CD14-positive monocyte (primary cell): ENCODE data around the gene REEP2. TPM values are rescaled to one million over a fixed set of nuclear protein-coding genes. Genes with fewer than 3 reads are reported as not detected.
"Not testable (repeated sequence)": the region's sequence is repeated elsewhere in the genome, so short reads cannot be mapped to it uniquely, and the experiment has no call there.

Experiments used
- DNase-seq, 3 donors: peaks; one replicate each; pipeline ENCODE4 v3.0.0-alpha.2; 2011 to 2022
- H2AFZ ChIP-seq: 2 replicates; pipeline ENCODE4 v1.6.0; 2012; ENCODE audit warnings: mild to moderate bottlenecking, low read depth, low read length, inconsistent platforms; ENCODE audit not compliant: insufficient read depth, poor library complexity, severe bottlenecking
- H3K27ac ChIP-seq, 2 donors: 1 replicate in 1 of 2; 2 replicates in 1 of 2; pipeline ENCODE4 v1.5.1; 2012 to 2013; ENCODE audit warnings: low read length in 2 of 2, control low read depth in 1 of 2, inconsistent platforms in 1 of 2, low read depth in 1 of 2, mild to moderate bottlenecking in 1 of 2
- H3K27me3 ChIP-seq, 2 donors: one replicate each; pipeline versions ENCODE4 v1.6.0 to v1.6.1; 2011 to 2013; ENCODE audit warnings: low read length in 2 of 2; ENCODE audit not compliant: control insufficient read depth in 2 of 2, insufficient read depth in 2 of 2
- H3K36me3 ChIP-seq, 2 donors: replicated peaks in 1 of 2; 1 replicate in 1 of 2; 2 replicates in 1 of 2; pipeline versions ENCODE4 v1.5.1 to v1.6.1; 2012 to 2013; ENCODE audit warnings: low read length in 2 of 2, control low read depth in 1 of 2, inconsistent platforms in 1 of 2, mild to moderate bottlenecking in 1 of 2; ENCODE audit not compliant: insufficient read depth in 2 of 2, control insufficient read depth in 1 of 2
- H3K4me1 ChIP-seq, 2 donors: 1 replicate in 1 of 2; 2 replicates in 1 of 2; pipeline versions ENCODE4 v1.5.1 to v1.6.1; 2012 to 2013; ENCODE audit warnings: low read length in 2 of 2, control low read depth in 1 of 2, inconsistent platforms in 1 of 2, mild to moderate bottlenecking in 1 of 2, moderate library complexity in 1 of 2; ENCODE audit not compliant: insufficient read depth in 2 of 2, control insufficient read depth in 1 of 2
- H3K4me2 ChIP-seq: replicated peaks from 2 replicates; pipeline ENCODE3; 2012; ENCODE audit warnings: low read length, moderate library complexity, mild to moderate bottlenecking; ENCODE audit not compliant: poor library complexity, severe bottlenecking; ENCODE audit errors: extremely low read depth
- H3K4me3 ChIP-seq, 3 experiments: fragments of 200-600 bp in 1 of 3; sonication (generic) in 1 of 3; replicated peaks in 1 of 3; 1 replicate in 2 of 3; 2 replicates in 1 of 3; pipeline ENCODE4 v1.5.1; 2011 to 2013; ENCODE audit warnings: low read length in 3 of 3, mild to moderate bottlenecking in 3 of 3, control low read depth in 2 of 3, low read depth in 2 of 3, inconsistent platforms in 1 of 3, moderate library complexity in 1 of 3
- H3K79me2 ChIP-seq: 2 replicates; pipeline ENCODE4 v1.6.0; 2012; ENCODE audit warnings: mild to moderate bottlenecking, control low read depth, inconsistent platforms, low read length, moderate library complexity; ENCODE audit not compliant: insufficient read depth
- H3K9ac ChIP-seq: 2 replicates; pipeline ENCODE4 v1.6.0; 2017; ENCODE audit warnings: low read length, mild to moderate bottlenecking; ENCODE audit not compliant: insufficient read depth, poor library complexity, severe bottlenecking
- H3K9me3 ChIP-seq, 2 donors: replicated peaks in 1 of 2; 1 replicate in 1 of 2; 2 replicates in 1 of 2; pipeline versions ENCODE4 v1.5.1 to v1.6.1; 2012 to 2013; ENCODE audit warnings: low read length in 2 of 2, control low read depth in 1 of 2; ENCODE audit not compliant: control insufficient read depth in 1 of 2, insufficient read depth in 1 of 2
- H4K20me1 ChIP-seq: 2 replicates; pipeline ENCODE4 v1.6.0; 2012; ENCODE audit warnings: mild to moderate bottlenecking, low read length, control low read depth, moderate library complexity; ENCODE audit not compliant: insufficient read depth
- H3K27ac Mint-ChIP-seq, 7 donors: one replicate each; pipeline ENCODE4 v1.8.0; 2020; ENCODE audit warnings: mild to moderate bottlenecking in 7 of 7, mixed read lengths in 7 of 7, moderate library complexity in 6 of 7, inconsistent platforms in 2 of 7
- H3K27me3 Mint-ChIP-seq, 3 donors: one replicate each; pipeline ENCODE4 v1.8.0; 2021 to 2022; ENCODE audit warnings: low read depth in 3 of 3, mild to moderate bottlenecking in 3 of 3, mixed read lengths in 3 of 3, moderate library complexity in 3 of 3, inconsistent platforms in 1 of 3
- H3K36me3 Mint-ChIP-seq, 2 donors: one replicate each; pipeline ENCODE4 v1.8.0; 2020; ENCODE audit warnings: mixed read lengths in 2 of 2, inconsistent platforms in 1 of 2, mild to moderate bottlenecking in 1 of 2
- H3K4me1 Mint-ChIP-seq: one replicate; pipeline ENCODE4 v1.8.0; 2020; ENCODE audit warnings: mild to moderate bottlenecking, mixed read lengths
- H3K4me3 Mint-ChIP-seq, 2 donors: one replicate each; pipeline ENCODE4 v1.8.0; 2020; ENCODE audit warnings: mild to moderate bottlenecking in 2 of 2, mixed read lengths in 2 of 2, moderate library complexity in 1 of 2
- H3K9me3 Mint-ChIP-seq, 7 donors: one replicate each; pipeline ENCODE4 v1.8.0; 2020 to 2022; ENCODE audit warnings: mixed read lengths in 7 of 7, mild to moderate bottlenecking in 6 of 7, moderate library complexity in 6 of 7, inconsistent platforms in 2 of 7
- whole genome bisulfite sequencing: methylation state at CpG from one replicate; pipeline ENCODE4 v1.1.5; 2013; ENCODE audit warnings: missing lambda C conversion rate; ENCODE audit not compliant: insufficient coverage; 5-methylcytosine and 5-hydroxymethylcytosine counted together
- intact Hi-C, 2 donors: fragments of 100-400 bp; cut with micrococcal nuclease; formaldehyde crosslinking; loops; one replicate each; pipeline versions ENCODE4 v1.15.0 to v1.15.1; 2023
- polyA plus RNA-seq, 3 donors: library from polyadenylated mRNA; depleted of rRNA in 1 of 3; unstranded in 2 of 3; stranded (reverse) in 1 of 3; fragments of 300-500 nt in 2 of 3; fragments of >200 nt in 1 of 3; fragmentation: Illumina TruSeq in 2 of 3; gene quantifications; 1 replicate in 2 of 3; 2 replicates in 1 of 3; pipeline ENCODE4 v1.2.3, GENCODE V29; 2012 to 2021
- TF ChIP-seq, protein P1 (sequence below): fragments of 200-600 bp; IDR thresholded peaks from one replicate; pipeline ENCODE4 v1.8.0; 2022; ENCODE audit warnings: antibody characterized with exemption, mild to moderate bottlenecking

Gene REEP2
- polyA plus RNA-seq, 3 donors: not detected

DNA sequence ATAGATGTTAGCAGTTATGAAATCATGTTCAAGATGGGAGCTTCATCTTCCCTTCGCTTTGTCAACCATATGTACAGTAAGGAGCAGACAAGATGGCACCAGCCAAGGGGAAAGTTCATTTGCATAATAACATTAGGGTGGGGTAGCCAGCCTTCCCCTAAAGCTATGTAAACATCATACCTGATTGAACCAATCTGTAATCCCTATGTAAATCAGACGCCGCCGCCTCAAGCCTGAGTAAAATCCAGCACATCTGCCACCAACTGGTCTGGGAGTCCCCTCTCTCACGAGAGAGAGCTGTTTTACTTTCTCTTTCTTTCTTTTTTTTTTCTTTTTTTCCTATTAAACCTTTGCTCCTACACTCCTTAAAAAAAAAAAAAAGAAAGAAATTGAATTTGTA lies 30.8 kb upstream of the REEP2 start:
- peak overlapping the region in 2 of 7 donors; percentile 14 to 53 for H3K27ac Mint-ChIP-seq
- Histone ChIP-seq H4K20me1 (peaks cover 26% of the 10 kb centered on the region), H3K79me2 (no peaks in the 10 kb centered on the region), H3K4me3 (no peak overlapping the region), H3K36me3 (peaks cover 65 to 85% of the 10 kb centered on the region in 2 donors), H3K4me1 (no peaks in the 10 kb centered on the region), H2AFZ (no peak overlapping the region), H3K9me3 (no peaks in the 10 kb centered on the region), H3K27me3 (no peaks in the 10 kb centered on the region), H3K9ac (no peak overlapping the region), H3K27ac (no peak overlapping the region), H3K4me2 (no peak overlapping the region)
- TF ChIP-seq, protein P1, sequence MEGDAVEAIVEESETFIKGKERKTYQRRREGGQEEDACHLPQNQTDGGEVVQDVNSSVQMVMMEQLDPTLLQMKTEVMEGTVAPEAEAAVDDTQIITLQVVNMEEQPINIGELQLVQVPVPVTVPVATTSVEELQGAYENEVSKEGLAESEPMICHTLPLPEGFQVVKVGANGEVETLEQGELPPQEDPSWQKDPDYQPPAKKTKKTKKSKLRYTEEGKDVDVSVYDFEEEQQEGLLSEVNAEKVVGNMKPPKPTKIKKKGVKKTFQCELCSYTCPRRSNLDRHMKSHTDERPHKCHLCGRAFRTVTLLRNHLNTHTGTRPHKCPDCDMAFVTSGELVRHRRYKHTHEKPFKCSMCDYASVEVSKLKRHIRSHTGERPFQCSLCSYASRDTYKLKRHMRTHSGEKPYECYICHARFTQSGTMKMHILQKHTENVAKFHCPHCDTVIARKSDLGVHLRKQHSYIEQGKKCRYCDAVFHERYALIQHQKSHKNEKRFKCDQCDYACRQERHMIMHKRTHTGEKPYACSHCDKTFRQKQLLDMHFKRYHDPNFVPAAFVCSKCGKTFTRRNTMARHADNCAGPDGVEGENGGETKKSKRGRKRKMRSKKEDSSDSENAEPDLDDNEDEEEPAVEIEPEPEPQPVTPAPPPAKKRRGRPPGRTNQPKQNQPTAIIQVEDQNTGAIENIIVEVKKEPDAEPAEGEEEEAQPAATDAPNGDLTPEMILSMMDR: no peak
- H3K27me3 Mint-ChIP-seq: peaks cover 0 to 2% (median 0%) of the 10 kb centered on the region in 3 donors
- no peak overlapping the region for H3K4me3 Mint-ChIP-seq
- H3K36me3 Mint-ChIP-seq: peaks cover 58 to 85% of the 10 kb centered on the region in 2 donors
- no peak for DNase-seq
- WGBS: no CpG with 5 or more reads among the region's 5 CpGs
- intact Hi-C loops: no loop called here
- peaks cover 0 to 4% (median 0%) of the 10 kb centered on the region in 7 donors for H3K9me3 Mint-ChIP-seq
- no peaks in the 10 kb centered on the region for H3K4me1 Mint-ChIP-seq

DNA sequence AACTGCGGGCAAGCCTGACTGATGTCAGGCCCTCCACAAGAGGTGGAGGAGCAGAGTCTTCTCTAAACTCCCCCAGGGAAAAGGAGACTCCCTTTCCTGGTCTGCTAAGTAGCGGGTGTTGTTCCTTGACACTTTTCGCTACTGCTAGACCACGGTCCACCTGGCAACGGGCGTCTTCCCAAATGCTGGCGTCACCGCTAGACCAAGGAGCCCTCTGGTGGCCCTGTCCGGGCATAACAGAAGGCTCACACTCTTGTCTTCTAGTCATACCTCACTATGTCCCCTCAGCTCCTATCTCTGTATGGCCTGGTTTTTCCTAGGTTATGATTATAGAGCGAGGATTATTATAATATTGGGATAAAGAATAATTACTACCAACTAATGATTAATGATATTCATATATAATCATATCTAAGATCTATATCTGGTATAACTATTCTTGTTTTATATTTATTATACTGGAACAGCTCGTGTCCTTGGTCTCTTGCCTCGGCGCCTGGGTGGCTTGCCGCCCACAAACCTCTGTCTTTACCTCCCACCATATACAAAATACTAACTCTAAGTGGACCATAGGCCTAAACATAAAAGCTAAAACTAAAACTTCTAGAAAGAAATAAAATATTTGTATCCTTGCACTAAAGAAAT lies 27.7 kb upstream of the REEP2 start:
- H3K4me1 Mint-ChIP-seq, H2AFZ ChIP-seq, H3K79me2 ChIP-seq, H3K4me3 Mint-ChIP-seq, H3K4me3 ChIP-seq, H3K9me3 ChIP-seq, H3K27ac ChIP-seq, H3K27me3 ChIP-seq, H3K9me3 Mint-ChIP-seq, H3K4me1 ChIP-seq, H3K4me2 ChIP-seq, H3K27ac Mint-ChIP-seq, H3K9ac ChIP-seq, H3K27me3 Mint-ChIP-seq: not testable (repeated sequence)
- TF ChIP-seq, protein P1: peak; percentile 65
- DNase-seq: peak; percentile 2 to 12 (median 10)
- Histone ChIP-seq H3K36me3 (peaks cover 66 to 85% of the 10 kb centered on the region in 2 donors), H4K20me1 (peaks cover 16% of the 10 kb centered on the region)
- intact Hi-C loops: loop anchor here in 1 of 2 donors (5.0 to 10.0 kb wide), 2 partner anchors 189 to 226 kb away; no protein-coding TSS in a partner anchor
- peaks cover 62 to 84% of the 10 kb centered on the region in 2 donors for H3K36me3 Mint-ChIP-seq
- 94% methylated on average over 6 of the region's 14 CpGs for WGBS
